Chondrocyte (in vitro differentiated cells): ENCODE measurements around the gene BMP8B. TPM values are rescaled to one million over a fixed set of nuclear protein-coding genes. Genes with fewer than 3 reads are reported as not detected.
"Not testable (repeated sequence)": the region's sequence is repeated elsewhere in the genome, so short reads cannot be mapped to it uniquely, and the experiment has no call there.

Experiments used
- DNase-seq: peaks from one replicate; pipeline ENCODE4 v3.0.0; 2021; ENCODE audit warnings: mixed read lengths, low spot score
- H3K27ac Mint-ChIP-seq: one replicate; pipeline ENCODE4 v1.8.0; 2021; ENCODE audit warnings: mild to moderate bottlenecking, moderate library complexity, mixed read lengths; ENCODE audit not compliant: unreplicated experiment
- H3K27me3 Mint-ChIP-seq: 2 replicates; pipeline ENCODE4 v1.8.0; 2021; ENCODE audit warnings: low read depth, mixed read lengths
- H3K36me3 Mint-ChIP-seq: 2 replicates; pipeline ENCODE4 v1.8.0; 2021; ENCODE audit warnings: low read depth, mixed read lengths
- H3K4me1 Mint-ChIP-seq: 2 replicates; pipeline ENCODE4 v1.8.0; 2021; ENCODE audit warnings: low read depth, mild to moderate bottlenecking, mixed read lengths
- H3K4me3 Mint-ChIP-seq: one replicate; pipeline ENCODE4 v1.8.0; 2021; ENCODE audit warnings: mild to moderate bottlenecking, moderate library complexity, mixed read lengths; ENCODE audit not compliant: unreplicated experiment
- H3K9me3 Mint-ChIP-seq: 2 replicates; pipeline ENCODE4 v1.8.0; 2021; ENCODE audit warnings: low read depth, mixed read lengths
- total RNA-seq: library from RNA; stranded (reverse); gene quantifications from 3 replicates; pipeline ENCODE4 v1.2.1, GENCODE V29; 2021
- TF ChIP-seq, protein P1 (sequence below): fragments of 200-600 bp; sonication (generic); IDR thresholded peaks from 2 replicates; pipeline ENCODE4 v1.5.0; 2021; ENCODE audit warnings: antibody characterized with exemption, mild to moderate bottlenecking, moderate library complexity

BMP8B gene
- total RNA-seq, 1 donor from 2014 or later = 0.25 TPM

DNA sequence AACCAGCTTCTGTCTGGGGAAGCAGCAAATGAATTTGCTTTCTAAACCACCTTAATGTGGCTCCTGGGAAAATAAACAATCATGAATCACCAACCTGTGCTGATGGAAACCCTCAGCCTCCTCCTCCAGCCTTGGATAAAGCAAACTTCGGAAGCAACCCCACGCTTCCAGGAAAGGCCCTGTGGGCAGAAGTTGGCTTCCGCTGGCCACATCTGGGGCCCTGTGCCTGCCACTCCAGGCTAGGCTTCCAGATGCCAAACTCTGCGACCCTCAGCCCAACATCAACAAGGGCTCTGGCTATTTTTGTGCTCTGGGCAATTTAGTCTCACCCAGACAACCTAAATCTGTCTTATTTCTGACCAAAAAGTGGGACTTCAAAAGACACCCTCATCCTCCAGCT lies 11.4 kb downstream of the BMP8B start:
- Mint-ChIP-seq H3K9me3 (no peaks in the 10 kb centered on the region), H3K27me3 (peaks cover 8% of the 10 kb centered on the region), H3K27ac (no peak overlapping the region), H3K4me1 (no peaks in the 10 kb centered on the region), H3K4me3 (no peak overlapping the region), H3K36me3 (no peaks in the 10 kb centered on the region)
- DNase-seq = no peak
- TF ChIP-seq, protein P1, sequence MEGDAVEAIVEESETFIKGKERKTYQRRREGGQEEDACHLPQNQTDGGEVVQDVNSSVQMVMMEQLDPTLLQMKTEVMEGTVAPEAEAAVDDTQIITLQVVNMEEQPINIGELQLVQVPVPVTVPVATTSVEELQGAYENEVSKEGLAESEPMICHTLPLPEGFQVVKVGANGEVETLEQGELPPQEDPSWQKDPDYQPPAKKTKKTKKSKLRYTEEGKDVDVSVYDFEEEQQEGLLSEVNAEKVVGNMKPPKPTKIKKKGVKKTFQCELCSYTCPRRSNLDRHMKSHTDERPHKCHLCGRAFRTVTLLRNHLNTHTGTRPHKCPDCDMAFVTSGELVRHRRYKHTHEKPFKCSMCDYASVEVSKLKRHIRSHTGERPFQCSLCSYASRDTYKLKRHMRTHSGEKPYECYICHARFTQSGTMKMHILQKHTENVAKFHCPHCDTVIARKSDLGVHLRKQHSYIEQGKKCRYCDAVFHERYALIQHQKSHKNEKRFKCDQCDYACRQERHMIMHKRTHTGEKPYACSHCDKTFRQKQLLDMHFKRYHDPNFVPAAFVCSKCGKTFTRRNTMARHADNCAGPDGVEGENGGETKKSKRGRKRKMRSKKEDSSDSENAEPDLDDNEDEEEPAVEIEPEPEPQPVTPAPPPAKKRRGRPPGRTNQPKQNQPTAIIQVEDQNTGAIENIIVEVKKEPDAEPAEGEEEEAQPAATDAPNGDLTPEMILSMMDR = no peak

DNA sequence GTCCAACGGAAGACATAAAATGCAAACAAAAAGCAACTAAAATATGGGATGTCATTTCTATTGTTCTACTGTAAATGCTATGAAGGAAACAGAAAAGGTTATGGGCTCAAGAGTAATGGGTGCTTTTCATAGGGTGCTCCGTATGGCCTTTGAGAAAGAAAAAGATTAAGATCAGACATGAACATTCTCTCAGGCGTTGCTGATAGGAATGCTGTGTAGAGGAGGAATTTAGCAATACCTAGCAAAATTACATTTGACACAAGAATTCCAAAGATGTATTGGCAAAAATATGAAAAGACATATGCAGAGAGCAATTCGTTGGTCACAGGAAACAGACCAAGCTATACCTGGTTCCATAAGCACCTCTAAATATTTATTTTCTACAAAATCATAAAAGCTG lies 11.8 kb downstream of the BMP8B start:
- no peaks in the 10 kb centered on the region for H3K36me3 Mint-ChIP-seq
- H3K27me3 Mint-ChIP-seq = peaks cover 8% of the 10 kb centered on the region
- H3K4me1 Mint-ChIP-seq = no peaks in the 10 kb centered on the region
- TF ChIP-seq, protein P1 = no peak
- no peak overlapping the region for H3K4me3 Mint-ChIP-seq
- no peaks in the 10 kb centered on the region for H3K9me3 Mint-ChIP-seq
- no peak overlapping the region for H3K27ac Mint-ChIP-seq
- DNase-seq = no peak

DNA sequence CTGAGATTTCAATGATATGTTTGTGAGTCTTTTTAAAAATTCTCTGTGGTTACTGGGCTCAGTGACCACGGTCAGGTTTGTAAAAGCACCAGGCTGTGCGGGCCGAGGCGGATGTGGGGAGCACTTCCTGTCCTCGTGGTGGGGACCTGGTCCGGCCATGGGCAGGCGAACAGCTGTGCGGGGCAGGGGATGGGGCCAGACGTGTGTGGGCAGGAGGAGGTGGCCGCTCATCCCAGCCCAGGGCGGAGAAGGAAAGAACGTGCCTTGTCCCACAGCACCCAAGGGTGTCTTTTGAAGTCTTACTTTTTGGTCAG lies 12.3 kb downstream of the BMP8B start:
- H3K36me3 Mint-ChIP-seq = no peaks in the 10 kb centered on the region
- H3K27ac Mint-ChIP-seq = no peak overlapping the region
- H3K4me3 Mint-ChIP-seq = no peak overlapping the region
- no peak for DNase-seq
- peaks cover 8% of the 10 kb centered on the region for H3K27me3 Mint-ChIP-seq
- no peaks in the 10 kb centered on the region for H3K4me1 Mint-ChIP-seq
- no peaks in the 10 kb centered on the region for H3K9me3 Mint-ChIP-seq
- TF ChIP-seq, protein P1 = no peak

DNA sequence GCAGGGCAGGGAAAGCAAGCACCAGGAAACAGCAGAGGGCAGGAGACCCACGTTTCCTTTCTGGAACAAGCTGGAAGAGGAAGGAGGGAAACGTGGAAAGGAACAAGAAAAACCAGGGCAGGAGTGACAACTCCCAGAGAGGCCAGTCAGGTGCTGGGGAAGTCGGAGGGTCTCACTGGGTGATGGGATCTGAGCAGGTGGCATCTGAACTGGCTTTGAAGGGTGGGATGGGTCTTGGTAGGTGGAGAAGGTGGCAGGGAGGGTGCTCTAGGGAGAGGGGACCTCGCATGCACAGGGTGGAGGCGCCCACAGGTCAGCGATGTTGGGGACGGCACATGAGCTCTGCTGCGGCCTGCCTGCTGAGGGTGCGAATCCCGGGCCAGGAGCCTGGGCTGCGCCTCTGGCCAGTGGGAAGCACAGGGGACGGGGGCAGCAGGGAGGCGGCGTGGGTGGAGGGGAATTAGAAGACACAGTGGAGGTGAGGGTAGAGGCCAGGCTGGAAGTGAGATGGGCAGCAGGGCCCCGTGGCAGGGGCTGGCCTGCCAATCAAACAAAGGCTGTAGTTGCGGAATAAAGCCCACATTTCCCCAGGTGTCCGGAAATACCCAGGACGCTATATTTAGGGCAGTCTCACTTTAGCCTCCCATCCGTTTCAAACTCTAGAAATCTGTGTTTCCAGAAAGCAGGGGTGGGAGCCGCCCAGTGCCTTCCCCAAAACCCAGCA lies 12.8 kb downstream of the BMP8B start:
- H3K9me3 Mint-ChIP-seq, H3K27me3 Mint-ChIP-seq, DNase-seq, H3K27ac Mint-ChIP-seq, H3K36me3 Mint-ChIP-seq, H3K4me1 Mint-ChIP-seq, H3K4me3 Mint-ChIP-seq: not testable (repeated sequence)

DNA sequence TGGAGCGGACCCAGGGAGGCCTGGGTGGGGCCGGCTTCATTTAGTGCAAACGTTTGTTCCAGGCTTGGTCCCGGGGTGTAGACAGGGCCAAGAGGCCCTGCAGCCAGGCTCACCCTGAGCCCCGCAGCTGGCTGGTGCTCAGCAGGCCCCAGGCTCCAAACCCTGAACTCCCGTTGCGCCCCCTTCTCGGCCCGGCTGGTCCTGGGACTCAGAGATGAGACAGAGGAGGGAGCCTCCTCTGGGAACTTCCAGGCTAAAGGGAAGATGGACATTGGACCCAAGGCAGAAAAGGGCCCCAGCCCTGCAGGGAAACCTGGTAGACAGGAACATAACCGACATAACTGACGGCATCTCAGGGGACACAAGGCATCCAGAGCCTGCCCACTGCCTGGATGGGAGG lies 13.5 kb downstream of the BMP8B start:
- H3K27ac Mint-ChIP-seq, H3K4me1 Mint-ChIP-seq, H3K9me3 Mint-ChIP-seq, DNase-seq, H3K36me3 Mint-ChIP-seq, H3K4me3 Mint-ChIP-seq, H3K27me3 Mint-ChIP-seq: not testable (repeated sequence)

DNA sequence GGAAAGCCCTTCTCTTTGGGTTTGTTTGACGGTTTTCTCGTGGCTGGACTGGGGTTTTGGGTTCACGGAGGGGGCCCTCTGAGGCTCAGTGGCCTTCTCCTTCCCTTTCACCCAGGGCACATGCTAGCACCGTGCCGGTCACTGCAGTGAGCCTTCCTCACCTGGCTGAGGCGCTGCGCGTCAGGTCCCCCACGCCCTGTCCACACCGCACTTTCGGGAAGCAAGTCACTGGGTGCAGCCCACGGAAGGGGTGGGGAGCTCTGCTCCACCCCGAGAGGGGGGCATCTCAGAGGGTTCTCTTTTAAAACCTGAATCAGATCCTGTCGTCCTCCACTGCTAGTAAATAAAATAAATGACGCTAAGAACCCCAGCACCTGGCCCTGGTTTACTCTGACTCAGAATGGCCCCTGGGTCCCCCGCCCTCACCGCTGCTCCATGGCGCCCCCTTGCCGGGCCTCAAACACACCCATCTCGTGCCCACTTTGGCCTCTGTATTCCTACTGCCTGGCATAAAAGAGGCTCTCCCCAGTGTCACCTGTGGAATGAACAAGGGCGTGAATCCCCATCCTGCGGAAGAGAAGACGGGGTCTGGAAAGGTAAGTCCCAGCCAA lies 15.2 kb downstream of the BMP8B start:
- not testable (repeated sequence) for H3K4me1 Mint-ChIP-seq, H3K27me3 Mint-ChIP-seq, DNase-seq, H3K9me3 Mint-ChIP-seq, H3K27ac Mint-ChIP-seq, H3K4me3 Mint-ChIP-seq, H3K36me3 Mint-ChIP-seq

DNA sequence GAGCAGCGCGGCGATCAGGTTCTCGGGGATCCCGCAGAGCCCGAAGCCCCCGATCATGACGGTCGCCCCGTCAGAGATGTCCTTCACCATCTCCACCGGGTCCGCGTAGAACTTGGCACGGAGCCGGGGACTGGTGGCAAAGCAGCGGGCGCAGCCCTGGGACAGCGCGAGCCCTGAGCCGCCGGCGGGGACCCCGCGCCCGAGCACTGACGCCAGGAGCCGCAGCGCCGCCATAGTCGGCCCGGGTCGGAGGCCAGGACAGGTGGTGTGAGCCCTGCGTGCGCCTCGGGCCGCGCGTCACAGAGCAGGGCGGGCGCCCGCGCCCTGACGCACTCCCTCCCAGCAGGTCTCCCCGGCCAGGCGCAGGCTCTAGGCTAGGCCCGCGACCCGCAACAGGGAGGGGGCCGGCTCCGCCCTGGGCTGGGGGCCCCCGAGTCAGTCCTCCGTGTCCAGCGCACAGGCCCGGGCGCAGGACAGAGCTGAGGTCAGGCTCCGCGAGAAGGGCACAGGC lies 17.6 kb downstream of the BMP8B start, which contains the start of gene OXCT2:
TSS of gene OXCT2 (minus strand) at position 327 of the 511 bp plus-strand sequence. CDS start at position 234, 93 bp downstream.
- not testable (repeated sequence) for H3K27me3 Mint-ChIP-seq, DNase-seq, H3K4me1 Mint-ChIP-seq, H3K9me3 Mint-ChIP-seq, H3K36me3 Mint-ChIP-seq
- Mint-ChIP-seq H3K27ac (peak within 1 kb of the TSS; percentile 27), H3K4me3 (peak within 1 kb of the TSS; percentile 81)

DNA sequence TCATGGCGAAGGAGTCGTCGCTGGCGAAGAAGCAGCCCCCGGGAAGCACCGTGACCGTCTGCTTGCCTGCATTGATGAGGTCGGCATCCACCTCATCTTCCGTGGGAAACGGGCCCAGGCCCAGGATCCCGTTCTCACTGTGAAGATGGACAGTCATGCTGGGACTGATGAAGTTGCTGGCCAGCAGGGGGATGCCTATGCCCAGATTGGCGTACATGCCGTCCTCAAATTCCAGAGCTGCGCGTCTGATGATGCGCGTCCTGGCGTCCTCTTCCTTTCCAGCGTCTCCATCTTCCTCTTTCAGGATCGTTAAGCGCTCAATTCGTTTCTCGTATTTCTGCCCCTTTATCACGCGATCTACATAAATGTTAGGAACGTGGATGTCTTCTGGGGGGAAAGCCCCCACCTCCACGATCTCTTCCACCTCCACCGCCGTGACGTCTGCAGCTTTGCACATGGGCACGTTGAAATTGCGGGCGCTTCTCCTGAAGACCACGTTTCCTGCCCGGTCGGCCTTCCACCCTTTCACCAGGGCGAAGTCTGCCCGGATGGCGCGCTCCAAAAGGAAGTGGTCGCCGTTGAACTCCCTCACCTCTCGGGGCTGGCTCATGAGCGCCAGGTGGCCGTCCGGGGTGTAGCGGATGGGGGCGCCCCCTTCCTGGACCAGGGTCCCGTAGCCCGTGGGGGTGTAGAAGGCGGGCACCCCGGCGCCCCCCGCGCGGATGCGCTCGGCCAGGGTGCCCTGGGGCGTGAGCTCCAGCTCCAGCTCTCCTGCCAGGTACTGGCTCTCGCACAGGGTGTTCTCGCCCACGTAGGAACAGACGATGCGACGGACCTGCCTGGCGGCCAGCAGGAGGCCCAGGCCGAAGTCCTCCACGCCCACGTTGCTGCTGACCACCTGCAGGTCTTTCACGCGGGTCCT lies 18.3 kb downstream of the BMP8B start:
- not testable (repeated sequence) for H3K4me1 Mint-ChIP-seq, H3K27me3 Mint-ChIP-seq, H3K36me3 Mint-ChIP-seq, H3K9me3 Mint-ChIP-seq, DNase-seq
- Mint-ChIP-seq H3K27ac (peak overlapping the region; percentile 27), H3K4me3 (peak overlapping the region; percentile 81)

DNA sequence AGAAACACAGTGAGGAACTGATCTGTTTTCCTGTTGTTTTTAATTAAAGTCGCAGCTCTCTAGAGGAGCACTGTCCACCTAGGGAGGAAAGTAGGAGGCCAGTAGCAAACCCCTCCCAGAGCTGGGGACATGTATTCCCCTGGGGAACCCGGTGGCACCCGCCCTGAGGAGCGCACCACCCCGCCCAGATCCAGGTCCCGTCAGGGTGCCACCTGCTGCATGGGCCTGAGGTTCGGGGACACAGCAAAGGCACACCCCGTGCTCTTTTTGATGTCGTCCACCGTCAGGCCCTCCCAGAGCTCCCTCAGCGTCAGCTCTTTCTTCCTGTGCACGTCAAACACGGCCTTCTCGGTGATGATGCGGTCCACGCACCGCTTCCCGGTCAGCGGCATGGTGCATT lies 19.2 kb downstream of the BMP8B start:
- H3K36me3 Mint-ChIP-seq, H3K9me3 Mint-ChIP-seq, H3K27ac Mint-ChIP-seq, DNase-seq, H3K4me3 Mint-ChIP-seq, H3K27me3 Mint-ChIP-seq, H3K4me1 Mint-ChIP-seq: not testable (repeated sequence)
